OCI-LY7 (cell line): Measurements from ENCODE around the gene AFF3. TPM values are rescaled to one million over a fixed set of nuclear protein-coding genes. Genes with fewer than 3 reads are reported as not detected.

Source experiments
- BruUV-seq: library from RNA; stranded (reverse); fragments of 400-500 nt; replicated peaks from 2 replicates; lab custom pipeline; 2021; lab: Mats Ljungman, UMichigan
- CTCF ChIA-PET: fragments of 300-600 bp; sonication (Branson Sonifier 250); formaldehyde crosslinking; loops from one replicate; lab custom pipeline; 2022; ENCODE audit warnings: antibody characterized with exemption; ENCODE audit not compliant: unreplicated experiment; lab: Charles Lee
- POLR2A ChIA-PET: fragments of 300-600 bp; sonication (Branson Sonifier 250); formaldehyde crosslinking; loops from one replicate; lab custom pipeline; 2022; ENCODE audit warnings: antibody characterized with exemption; lab: Charles Lee
- DNase-seq: peaks from one replicate; pipeline ENCODE4 v3.0.0-alpha.2; 2015; ENCODE audit warnings: low spot score
- H2AFZ ChIP-seq: fragments of 200-600 bp; sonication (generic), shearing (Covaris generic); 2 replicates; pipeline ENCODE4 v1.6.1; 2014; ENCODE audit warnings: mild to moderate bottlenecking, antibody characterized with exemption, low read length, moderate library complexity
- H3K27ac ChIP-seq: fragments of 200-600 bp; sonication (generic); 2 replicates; pipeline ENCODE4 v1.5.1; 2014; ENCODE audit warnings: mixed run types, low read depth, mild to moderate bottlenecking, moderate library complexity, low read length, inconsistent platforms; ENCODE audit not compliant: poor library complexity, severe bottlenecking
- H3K36me3 ChIP-seq: fragments of 200-600 bp; sonication (generic); 2 replicates; pipeline ENCODE4 v1.6.1; 2014; ENCODE audit warnings: mild to moderate bottlenecking, antibody characterized with exemption, low read length, moderate library complexity, mixed read lengths; ENCODE audit not compliant: insufficient read depth
- H3K4me1 ChIP-seq: fragments of 200-600 bp; sonication (generic); 2 replicates; pipeline ENCODE4 v1.5.1; 2014; ENCODE audit warnings: mild to moderate bottlenecking, low read length; ENCODE audit not compliant: insufficient read depth, poor library complexity, severe bottlenecking
- H3K4me2 ChIP-seq: fragments of 200-600 bp; sonication (generic); 2 replicates; pipeline ENCODE4 v1.6.1; 2014; ENCODE audit warnings: mild to moderate bottlenecking, low read length
- H3K4me3 ChIP-seq: fragments of 200-600 bp; sonication (generic); 2 replicates; pipeline ENCODE4 v1.5.1; 2014; ENCODE audit warnings: mild to moderate bottlenecking, low read depth, low read length; ENCODE audit not compliant: poor library complexity, severe bottlenecking
- H3K79me2 ChIP-seq: fragments of 200-600 bp; sonication (generic); 2 replicates; pipeline ENCODE4 v1.6.1; 2016; ENCODE audit warnings: low read depth, mild to moderate bottlenecking, low read length, moderate library complexity, mixed read lengths; ENCODE audit not compliant: insufficient read depth
- H3K9me2 ChIP-seq: fragments of 200-600 bp; sonication (generic); 2 replicates; pipeline ENCODE4 v1.6.1; 2016; ENCODE audit warnings: mild to moderate bottlenecking, low read length, mixed read lengths; ENCODE audit not compliant: insufficient read depth
- H3K9me3 ChIP-seq: fragments of 200-600 bp; sonication (generic); 2 replicates; pipeline ENCODE4 v1.6.1; 2014; ENCODE audit warnings: mild to moderate bottlenecking, mixed run types, low read length, mixed read lengths
- H4K20me1 ChIP-seq: fragments of 200-600 bp; sonication (generic); 2 replicates; pipeline ENCODE4 v1.6.1; 2014; ENCODE audit warnings: mild to moderate bottlenecking, antibody characterized with exemption, low read length, moderate library complexity, mixed read lengths; ENCODE audit not compliant: insufficient read depth
- CTCF ChIP-seq: fragments of 200-600 bp; sonication (generic); conservative IDR thresholded peaks from 2 replicates; pipeline ENCODE4 v1.5.1; 2014; ENCODE audit warnings: mild to moderate bottlenecking, antibody characterized with exemption, low read length, moderate library complexity, mixed read lengths
- EZH2phosphoT487 ChIP-seq: fragments of 200-600 bp; sonication (generic); IDR thresholded peaks from 2 replicates; pipeline ENCODE4 v1.6.1; 2018; ENCODE audit warnings: low read depth, borderline replicate concordance, mild to moderate bottlenecking, mixed run types, antibody characterized with exemption, low read length, moderate library complexity, mixed read lengths
- intact Hi-C: fragments of 100-400 bp; cut with micrococcal nuclease; formaldehyde crosslinking; loops from one replicate; pipeline ENCODE4 v1.10.0; 2022; ENCODE audit not compliant: unreplicated experiment
- total RNA-seq, 2 experiments: library from RNA; depleted of rRNA in 1 of 2; stranded (reverse); fragments of >200 nt in 1 of 2; shearing (Covaris generic) in 1 of 2; gene quantifications; 2 replicates each; pipeline ENCODE4 v1.2.3, GENCODE V29; 2014 to 2022

The AFF3 gene
- total RNA-seq, 2 experiments from 2014 or later = 131 to 133 TPM

- Histone ChIP-seq H3K79me2 (no peaks in the 10 kb centered on the region), H2AFZ (no peak overlapping the region), H3K9me3 (no peaks in the 10 kb centered on the region), H3K4me2 (no peak overlapping the region), H3K27ac (no peak overlapping the region), H3K4me3 (no peak overlapping the region), H3K9me2 (no peaks in the 10 kb centered on the region), H3K36me3 (peaks cover 8% of the 10 kb centered on the region; the same call in 1 of the 2 replicates), H4K20me1 (no peaks in the 10 kb centered on the region), H3K4me1 (no peaks in the 10 kb centered on the region)
- TF ChIP-seq EZH2phosphoT487 = no peak
- no peak for TF ChIP-seq CTCF
- intact Hi-C loops = no loop called here
- DNase-seq = no peak
- ChIA-PET CTCF (no interaction called here), POLR2A (interaction anchor here (0.5 kb wide), 1 partner anchor 373 kb away, joined by 5 read pairs; no protein-coding TSS in a partner anchor)
- BruUV-seq = no TSS peak
These were observed 539.9 kb downstream of the AFF3 start for GRCh38 chr2:99602476-99602875.

- TF ChIP-seq CTCF (no peak), EZH2phosphoT487 (no peak)
These were observed 541.3 kb downstream of the AFF3 start for GRCh38 chr2:99600981-99601651.

GRCh38 chr2:99598441-99598840, 543.9 kb downstream of the AFF3 start:
- Histone ChIP-seq H2AFZ (no peak overlapping the region), H3K4me2 (no peak overlapping the region), H3K4me3 (no peak overlapping the region), H3K9me3 (no peaks in the 10 kb centered on the region), H4K20me1 (no peaks in the 10 kb centered on the region), H3K9me2 (no peaks in the 10 kb centered on the region), H3K36me3 (peaks cover 22% of the 10 kb centered on the region), H3K79me2 (no peaks in the 10 kb centered on the region), H3K4me1 (no peaks in the 10 kb centered on the region), H3K27ac (no peak overlapping the region)
- intact Hi-C loops = no loop called here
- BruUV-seq = no TSS peak
- no peak for DNase-seq
- TF ChIP-seq CTCF (no peak), EZH2phosphoT487 (no peak)
- CTCF ChIA-PET = no interaction called here
- POLR2A ChIA-PET = interaction anchor here (1.0 kb wide), 1 partner anchor 56 kb away, joined by 4 read pairs; no protein-coding TSS in a partner anchor

More at GRCh38 chr2:99600981-99601651, 541.3 kb downstream of the AFF3 start:
- H2AFZ ChIP-seq = no peak overlapping the region
- POLR2A ChIA-PET = interaction anchor here (0.8 to 1.2 kb wide), 2 partner anchors 15 to 23 kb away, joined by 3 read pairs; no protein-coding TSS in a partner anchor
- peaks cover 12% of the 10 kb centered on the region; the same call in 1 of the 2 replicates for H3K36me3 ChIP-seq
- H3K4me1 ChIP-seq = no peaks in the 10 kb centered on the region
- DNase-seq = no peak
- no peak overlapping the region for H3K4me3 ChIP-seq
- no peak overlapping the region for H3K27ac ChIP-seq
- CTCF ChIA-PET = no interaction called here
- BruUV-seq = no TSS peak
- no peaks in the 10 kb centered on the region for H3K9me2 ChIP-seq
- intact Hi-C loops = no loop called here
- H3K9me3 ChIP-seq = no peaks in the 10 kb centered on the region
- H3K4me2 ChIP-seq = no peak overlapping the region
- no peaks in the 10 kb centered on the region for H3K79me2 ChIP-seq
- no peaks in the 10 kb centered on the region for H4K20me1 ChIP-seq
